ES-I3 (cell line): Measurements from ENCODE around the gene DYNC1I2.

Experiments used
- H3K36me3 ChIP-seq: 2 replicates; pipeline ENCODE4 v1.6.1; 2013; ENCODE audit warnings: mild to moderate bottlenecking, low read length, control low read depth, moderate library complexity; ENCODE audit not compliant: insufficient read depth
- H3K4me1 ChIP-seq: 2 replicates; pipeline ENCODE4 v1.6.1; 2013; ENCODE audit warnings: mild to moderate bottlenecking, control low read depth, low read length; ENCODE audit not compliant: insufficient read depth
- H3K9ac ChIP-seq: 2 replicates; pipeline ENCODE4 v1.6.1; 2013; ENCODE audit warnings: low read depth, mild to moderate bottlenecking, low read length, moderate library complexity
- H3K9me3 ChIP-seq: 2 replicates; pipeline ENCODE4 v1.6.1; 2013; ENCODE audit warnings: mild to moderate bottlenecking, low read length, moderate library complexity; ENCODE audit not compliant: control insufficient read depth, insufficient read depth

DYNC1I2 gene

DNA sequence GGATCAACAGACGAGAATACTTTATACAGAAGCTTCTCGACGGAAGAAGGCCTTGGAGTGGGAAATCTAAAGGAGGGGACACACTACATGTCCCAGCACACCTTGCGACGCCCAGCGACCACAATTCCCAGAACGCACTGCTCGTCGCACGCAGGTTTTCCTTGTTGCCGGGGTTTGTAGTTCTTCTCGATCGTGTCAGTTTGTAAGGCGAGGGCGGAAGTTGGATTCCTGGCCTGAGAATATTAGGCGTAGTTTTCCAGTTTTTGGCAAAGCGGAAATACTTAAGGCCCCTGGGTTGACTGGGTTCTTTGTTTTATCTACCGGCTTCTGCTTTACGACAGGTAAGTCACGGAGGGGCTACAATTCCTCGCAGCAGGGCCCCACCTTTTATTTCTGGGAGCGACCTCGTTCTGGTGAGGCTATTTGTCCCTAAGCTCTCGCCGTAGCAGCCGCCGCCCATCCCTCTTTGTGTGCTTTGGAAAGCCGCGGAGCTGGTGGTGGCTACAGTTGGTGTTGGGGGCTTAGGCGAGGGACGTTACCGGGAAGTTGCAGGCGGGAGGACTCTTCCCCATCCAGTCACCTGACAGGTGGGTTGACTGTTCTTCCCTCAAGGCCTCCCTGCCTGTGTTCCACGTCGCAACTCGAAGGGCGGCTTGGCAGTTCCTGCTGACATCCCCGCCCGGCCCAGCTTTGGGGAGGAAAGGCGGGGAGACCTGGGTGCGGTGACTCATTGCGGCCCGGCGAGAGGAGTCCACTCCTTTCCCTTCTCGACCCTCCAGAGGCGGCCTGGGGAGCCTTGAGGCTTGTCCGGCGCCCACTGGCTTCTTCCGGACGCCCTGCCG is at the start of gene DYNC1I2:
TSS of gene DYNC1I2 (plus strand) at position 183 of the 842 bp plus-strand sequence. CDS start 2,687 bp downstream, outside the sequence.
- H3K36me3 ChIP-seq = no peaks in the 10 kb centered on the region
- no peaks in the 10 kb centered on the region for H3K9me3 ChIP-seq
- H3K4me1 ChIP-seq = peaks cover 3% of the 10 kb centered on the region; the same call in 1 of the 2 replicates
- peak within 1 kb of the TSS; percentile 90 for H3K9ac ChIP-seq

DNA sequence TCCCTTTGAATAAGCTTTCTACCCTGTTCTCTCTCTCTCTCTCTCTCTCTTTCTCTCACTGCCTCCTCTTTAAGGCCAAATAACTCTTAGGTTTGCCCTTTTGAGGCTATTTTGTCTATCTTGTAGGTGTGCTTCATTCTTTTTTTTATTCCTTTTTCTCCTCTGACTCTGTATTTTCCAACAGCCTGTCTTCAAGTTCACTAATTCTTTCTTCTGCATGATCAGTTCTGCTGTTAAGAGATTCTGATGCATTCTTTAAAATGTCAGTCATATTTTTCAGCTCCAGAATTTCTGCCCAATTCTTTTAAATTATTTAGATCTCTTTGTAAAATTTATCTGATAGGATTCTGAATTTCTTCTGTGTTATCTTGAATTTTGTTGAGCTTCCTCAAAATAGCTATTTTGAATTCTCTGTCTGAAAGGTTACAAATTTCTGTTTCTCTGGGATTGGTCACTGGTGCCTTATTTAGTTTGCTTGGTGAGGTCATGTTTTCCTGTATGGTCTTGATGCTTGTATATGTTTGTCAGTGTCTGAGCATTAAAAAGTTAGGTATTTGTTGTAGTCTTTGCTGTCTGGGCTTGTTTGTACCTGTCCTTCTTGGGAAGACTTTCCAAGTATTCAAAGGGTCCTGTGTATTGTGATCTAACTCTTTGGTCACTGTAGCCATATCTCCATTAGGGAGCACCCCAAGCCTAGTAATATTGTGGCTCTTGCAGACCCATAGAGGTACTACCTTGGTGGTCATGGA is 35.4 kb upstream of the DYNC1I2 start:
- Histone ChIP-seq H3K9ac (no peak overlapping the region), H3K4me1 (no peaks in the 10 kb centered on the region), H3K36me3 (no peaks in the 10 kb centered on the region), H3K9me3 (no peaks in the 10 kb centered on the region; the same call in 1 of the 2 replicates)

DNA sequence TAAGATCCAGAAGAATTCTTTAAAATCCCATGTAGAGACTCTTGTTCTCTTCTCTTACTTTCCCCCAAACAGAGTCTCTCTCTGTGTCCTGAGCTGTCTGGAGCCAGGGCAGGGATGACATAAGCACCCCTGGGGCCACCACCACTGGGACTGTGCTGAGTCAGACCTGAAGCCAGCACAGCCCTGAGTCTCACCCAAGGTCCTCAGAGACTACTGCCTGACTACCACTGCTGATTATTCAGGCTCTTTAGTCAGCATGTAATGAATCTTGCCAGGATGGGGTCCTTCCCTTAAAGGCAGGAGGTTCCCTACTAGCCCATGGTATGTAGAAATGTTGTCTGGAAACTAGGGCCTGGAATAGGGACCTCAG is 34.9 kb upstream of the DYNC1I2 start:
- no peaks in the 10 kb centered on the region for H3K36me3 ChIP-seq
- no peak overlapping the region for H3K9ac ChIP-seq
- H3K9me3 ChIP-seq = no peaks in the 10 kb centered on the region; the same call in 1 of the 2 replicates
- H3K4me1 ChIP-seq = no peaks in the 10 kb centered on the region

DNA sequence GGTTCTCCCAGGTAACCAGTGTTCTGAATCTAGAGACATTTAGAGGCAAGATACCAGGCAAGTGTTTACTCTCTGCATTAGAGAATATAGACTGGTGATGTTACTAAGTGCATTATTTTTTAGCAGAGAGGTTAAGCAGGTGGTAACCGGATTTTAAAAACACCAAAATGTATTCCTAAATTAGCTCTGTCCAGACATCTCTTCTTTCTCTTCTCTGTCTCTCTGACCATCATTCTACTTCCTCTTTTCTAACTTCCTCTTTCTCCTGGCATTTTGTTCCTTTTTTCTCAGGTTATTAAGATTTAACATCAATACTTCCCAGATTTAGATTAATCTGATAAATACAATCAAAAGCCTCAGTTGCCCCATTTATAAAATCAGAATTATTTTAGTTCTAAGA is 31.7 kb upstream of the DYNC1I2 start:
- H3K9ac ChIP-seq = no peak overlapping the region
- no peaks in the 10 kb centered on the region for H3K4me1 ChIP-seq

DNA sequence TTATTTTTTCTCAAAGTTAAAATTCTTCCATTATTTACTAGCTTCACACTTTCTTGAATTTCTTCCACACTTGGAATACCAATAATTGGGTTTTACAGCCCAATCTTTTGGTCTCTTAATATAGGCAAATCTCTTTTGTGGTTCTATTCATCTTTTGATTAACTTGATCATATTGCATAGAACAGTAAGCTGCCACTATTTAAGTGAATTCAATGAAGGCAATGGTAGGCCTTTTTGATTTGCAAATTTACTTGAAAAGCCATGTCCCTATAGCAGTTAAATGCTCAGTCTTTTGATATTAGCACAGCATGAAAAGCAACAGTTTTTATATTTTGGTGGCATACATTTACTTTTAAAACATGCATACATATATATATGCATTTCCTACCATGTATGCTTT is 20.2 kb upstream of the DYNC1I2 start:
- Histone ChIP-seq H3K9ac (no peak overlapping the region), H3K4me1 (peaks cover 9% of the 10 kb centered on the region; the same call in 1 of the 2 replicates), H3K9me3 (no peaks in the 10 kb centered on the region), H3K36me3 (no peaks in the 10 kb centered on the region)

More for the DNA sequence above, 31.7 kb upstream of the DYNC1I2 start:
- Histone ChIP-seq H3K9me3 (no peaks in the 10 kb centered on the region; the same call in 1 of the 2 replicates), H3K36me3 (no peaks in the 10 kb centered on the region)

DNA sequence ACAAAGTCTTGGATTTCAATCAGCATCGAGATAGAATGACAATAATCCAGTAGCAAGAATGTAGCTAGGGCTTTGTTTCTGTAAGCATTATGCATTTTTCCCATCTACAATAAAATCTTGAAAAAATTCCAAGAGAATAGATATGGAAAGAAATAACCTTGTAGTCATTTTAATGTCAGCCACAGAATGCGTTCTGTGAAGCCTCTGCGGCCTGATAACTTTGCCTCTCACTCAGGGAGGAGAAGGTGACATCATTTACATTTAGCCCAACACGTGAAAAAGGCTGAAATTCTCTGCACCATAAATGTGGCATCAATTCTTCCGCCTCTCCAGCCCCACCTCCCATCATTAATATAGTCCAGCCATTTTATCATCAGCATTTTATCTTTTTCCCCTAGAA is 19.1 kb upstream of the DYNC1I2 start:
- H3K9ac ChIP-seq = no peak overlapping the region
- no peaks in the 10 kb centered on the region for H3K9me3 ChIP-seq
- H3K4me1 ChIP-seq = peaks cover 9% of the 10 kb centered on the region; the same call in 1 of the 2 replicates
- no peaks in the 10 kb centered on the region for H3K36me3 ChIP-seq

DNA sequence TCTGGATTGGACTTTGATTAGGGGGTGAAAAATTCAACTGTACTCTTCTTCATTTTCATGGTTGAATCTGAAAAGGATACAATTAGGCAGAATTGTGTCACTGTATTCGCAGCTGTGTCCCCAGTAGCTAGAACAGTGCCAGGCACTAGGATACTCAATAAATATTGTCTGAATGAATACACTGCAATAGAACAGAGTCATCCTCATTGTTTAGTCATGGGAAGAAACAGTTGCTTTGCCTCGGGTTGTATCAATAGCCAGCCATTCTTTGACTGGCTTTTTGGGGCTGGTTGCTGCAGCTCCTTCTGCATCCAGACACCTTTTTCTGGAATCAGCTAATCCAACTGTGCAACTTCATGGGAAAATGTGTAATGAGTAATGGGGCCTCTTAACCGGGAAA is 18.1 kb upstream of the DYNC1I2 start:
- no peaks in the 10 kb centered on the region for H3K36me3 ChIP-seq
- no peaks in the 10 kb centered on the region for H3K9me3 ChIP-seq
- H3K9ac ChIP-seq = no peak overlapping the region
- H3K4me1 ChIP-seq = peaks cover 9% of the 10 kb centered on the region; the same call in 1 of the 2 replicates

DNA sequence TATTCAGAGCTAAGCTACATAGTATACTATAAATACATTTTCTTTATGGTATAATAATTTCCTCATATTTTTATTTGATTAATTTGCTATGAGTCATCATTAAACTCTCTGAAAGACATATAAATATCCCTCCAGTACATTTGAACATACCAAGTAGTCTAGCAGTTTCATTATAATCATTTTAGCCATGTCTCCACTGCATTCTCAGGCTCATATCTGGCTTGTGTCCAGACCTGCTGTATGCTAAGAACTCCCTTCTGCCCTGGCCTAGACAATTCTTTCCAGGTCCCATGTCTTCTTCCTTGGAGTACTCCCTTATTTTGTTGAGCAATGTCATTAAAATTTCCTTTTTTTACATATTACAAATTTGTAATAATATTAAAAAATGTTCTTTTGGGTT is 16.6 kb upstream of the DYNC1I2 start:
- H3K36me3 ChIP-seq = no peaks in the 10 kb centered on the region
- H3K4me1 ChIP-seq = peaks cover 9% of the 10 kb centered on the region; the same call in 1 of the 2 replicates
- no peaks in the 10 kb centered on the region for H3K9me3 ChIP-seq
- no peak overlapping the region for H3K9ac ChIP-seq

DNA sequence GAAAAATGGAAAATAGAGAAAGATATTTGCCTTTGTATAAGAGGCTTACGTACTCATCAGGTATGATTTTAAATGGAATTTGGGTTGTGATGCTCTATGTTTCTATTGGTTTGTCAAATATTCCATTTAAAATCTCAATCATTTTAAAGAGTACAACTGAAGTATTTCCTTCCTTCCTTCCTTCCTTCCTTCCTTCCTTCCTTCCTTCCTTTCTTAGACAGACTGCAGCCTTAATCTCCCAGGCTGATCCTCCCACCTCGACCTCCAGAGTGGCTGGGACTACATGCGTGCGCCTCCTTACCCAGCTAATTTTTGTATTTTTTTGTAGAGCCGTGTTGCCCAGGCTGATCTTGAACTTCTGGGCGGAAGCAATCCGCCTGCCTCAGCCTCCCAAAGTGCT is 15.4 kb upstream of the DYNC1I2 start:
- H3K9ac ChIP-seq = no peak overlapping the region
- H3K9me3 ChIP-seq = no peaks in the 10 kb centered on the region
- peaks cover 8% of the 10 kb centered on the region; the same call in 1 of the 2 replicates for H3K4me1 ChIP-seq
- no peaks in the 10 kb centered on the region for H3K36me3 ChIP-seq

DNA sequence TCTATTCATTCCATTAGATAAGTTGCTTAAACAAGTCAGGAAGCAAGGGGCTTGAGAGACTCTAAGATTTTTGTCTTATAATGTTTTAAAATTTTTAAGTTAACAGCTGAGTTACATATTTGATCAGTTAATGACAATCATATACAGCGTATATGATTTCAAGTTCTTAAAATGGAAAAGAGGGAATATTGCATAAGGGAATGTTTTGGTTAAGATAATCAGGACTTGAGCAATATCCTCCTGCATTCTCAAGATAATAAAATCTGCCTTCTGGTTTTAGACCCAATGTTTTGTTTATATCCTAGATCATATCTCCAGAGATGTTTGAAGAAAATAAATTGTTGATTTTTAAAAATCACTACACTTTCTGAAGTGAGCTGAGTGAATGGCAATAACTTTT is 13.4 kb upstream of the DYNC1I2 start:
- H3K9me3 ChIP-seq = no peaks in the 10 kb centered on the region
- no peaks in the 10 kb centered on the region for H3K4me1 ChIP-seq
- H3K36me3 ChIP-seq = no peaks in the 10 kb centered on the region
- H3K9ac ChIP-seq = no peak overlapping the region

DNA sequence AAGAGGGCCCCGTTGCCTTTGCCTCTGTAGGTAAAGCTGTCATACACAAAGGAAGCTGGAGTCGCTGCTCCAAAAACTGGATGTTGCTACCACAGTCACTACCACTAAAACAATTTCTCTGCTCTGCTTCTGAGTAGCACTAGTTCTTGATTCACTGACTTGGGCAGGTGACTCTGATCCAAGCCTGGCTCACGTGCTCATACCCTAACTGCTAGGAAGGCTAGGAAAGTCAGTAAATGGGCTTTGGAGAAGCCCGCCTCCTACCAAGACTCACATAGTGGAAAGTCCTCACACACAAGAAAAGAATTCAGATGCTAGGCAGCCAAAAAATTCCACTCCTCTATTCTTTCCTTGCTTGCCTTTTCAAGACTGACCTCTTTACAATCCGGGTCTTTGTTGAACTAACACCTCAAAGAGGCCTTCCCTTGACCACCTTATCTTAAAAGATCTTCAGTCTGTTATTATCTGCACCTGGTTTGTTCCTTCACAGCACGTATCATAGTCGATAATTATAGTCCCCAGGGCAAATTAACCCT is 11.4 kb upstream of the DYNC1I2 start:
- Histone ChIP-seq H3K36me3 (no peaks in the 10 kb centered on the region), H3K9ac (no peak overlapping the region), H3K4me1 (no peaks in the 10 kb centered on the region), H3K9me3 (no peaks in the 10 kb centered on the region)

DNA sequence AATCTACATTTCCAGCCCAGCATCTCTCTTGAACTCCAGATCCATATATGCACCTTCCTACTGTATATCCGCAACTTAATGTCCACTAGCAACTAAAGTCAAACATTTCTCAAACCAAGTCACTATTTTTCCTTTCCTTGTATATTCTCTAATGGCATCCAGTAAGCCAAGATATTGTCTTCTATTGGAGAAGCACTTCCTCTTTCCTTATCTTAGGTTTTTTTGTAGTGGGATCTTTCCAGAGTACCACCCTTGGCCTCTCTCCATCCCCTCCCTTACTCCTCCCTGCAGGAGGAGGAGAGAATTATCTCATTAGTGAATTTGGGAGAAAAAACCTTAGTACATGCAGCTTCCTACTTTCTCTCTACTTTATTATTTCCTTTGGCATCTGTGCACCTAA is 8.7 kb upstream of the DYNC1I2 start:
- Histone ChIP-seq H3K4me1 (no peaks in the 10 kb centered on the region), H3K36me3 (no peaks in the 10 kb centered on the region), H3K9me3 (no peaks in the 10 kb centered on the region), H3K9ac (no peak overlapping the region)

DNA sequence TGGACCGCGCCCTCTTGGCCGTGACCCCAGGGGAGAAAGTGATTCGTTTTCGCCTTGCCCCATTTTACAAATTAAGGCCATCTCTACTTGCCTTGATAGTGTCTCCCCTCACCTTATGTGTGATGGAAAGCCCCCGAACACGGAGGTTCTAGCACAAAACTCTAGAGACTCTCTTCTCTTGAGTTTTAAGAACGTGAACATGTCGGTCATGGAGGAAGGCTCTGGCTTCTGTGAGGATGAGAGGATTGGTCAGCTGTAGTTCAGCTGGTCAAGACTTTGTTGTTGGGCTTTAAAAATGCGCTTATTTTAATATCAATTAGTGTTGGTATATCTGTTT is 828 bp downstream of the DYNC1I2 start:
- Histone ChIP-seq H3K4me1 (peaks cover 3% of the 10 kb centered on the region; the same call in 1 of the 2 replicates), H3K9ac (peak overlapping the region; percentile 90), H3K9me3 (no peaks in the 10 kb centered on the region), H3K36me3 (no peaks in the 10 kb centered on the region)

DNA sequence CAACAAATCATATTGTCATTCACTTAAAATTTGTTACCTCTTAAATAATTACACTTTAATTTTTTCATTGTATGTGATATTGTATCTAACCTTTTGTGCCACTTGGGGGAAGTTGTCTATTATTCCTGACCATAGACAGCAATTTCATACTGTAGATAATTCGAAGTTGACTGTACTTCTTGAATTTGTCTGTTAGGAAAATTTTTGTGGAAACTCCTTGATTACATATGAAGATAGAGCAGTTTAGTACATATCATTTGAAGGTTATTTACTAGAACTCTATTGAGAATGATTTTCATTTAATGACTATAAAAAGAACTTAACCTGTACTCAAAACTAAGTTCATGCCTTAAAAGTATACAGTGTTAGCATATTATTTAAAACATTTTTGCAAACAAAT is 5.1 kb downstream of the DYNC1I2 start:
- no peak overlapping the region for H3K9ac ChIP-seq
- no peaks in the 10 kb centered on the region for H3K36me3 ChIP-seq
- H3K4me1 ChIP-seq = peaks cover 3% of the 10 kb centered on the region; the same call in 1 of the 2 replicates
- H3K9me3 ChIP-seq = no peaks in the 10 kb centered on the region
